Measurements from ENCODE around the gene ARID3C. TPM values are rescaled to one million over a fixed set of nuclear protein-coding genes. Genes with fewer than 3 reads are reported as not detected.

The ARID3C gene
- total and polyA plus RNA-seq, 10 of the 15 experiments (the other 5 are each of a cell fraction or from before 2014, with no cell fraction given): not detected

- SMC1A ChIA-PET (ENCODE audit: uncharacterized antibody, unreplicated experiment): interaction anchor here (0.8 to 1.7 kb wide), 7 partner anchors 9 to 26 kb away, joined by 3 to 11 read pairs (median 3); partner anchors contain the start of genes DCTN3 and SIGMAR1
- peak; percentile 83 for TF ChIP-seq PKNOX1 (IDR thresholded peaks at IDR 0.05)
- no peak for TF ChIP-seq MEF2B (IDR thresholded peaks at IDR 0.05; ENCODE audit: partially characterized antibody, poor library complexity, severe bottlenecking)
- no peak for TF ChIP-seq STAT1 (conservative IDR thresholded peaks at IDR 0.05)
- TF ChIP-seq JUNB (IDR thresholded peaks at IDR 0.05): no peak
- TF ChIP-seq RELB (IDR thresholded peaks at IDR 0.05; ENCODE audit: low read depth): peak; percentile 58; the same call in 1 of the 2 replicates
- no peak for TF ChIP-seq ZBED1 (IDR thresholded peaks at IDR 0.05; ENCODE audit: borderline replicate concordance)
- TF ChIP-seq, protein P1, sequence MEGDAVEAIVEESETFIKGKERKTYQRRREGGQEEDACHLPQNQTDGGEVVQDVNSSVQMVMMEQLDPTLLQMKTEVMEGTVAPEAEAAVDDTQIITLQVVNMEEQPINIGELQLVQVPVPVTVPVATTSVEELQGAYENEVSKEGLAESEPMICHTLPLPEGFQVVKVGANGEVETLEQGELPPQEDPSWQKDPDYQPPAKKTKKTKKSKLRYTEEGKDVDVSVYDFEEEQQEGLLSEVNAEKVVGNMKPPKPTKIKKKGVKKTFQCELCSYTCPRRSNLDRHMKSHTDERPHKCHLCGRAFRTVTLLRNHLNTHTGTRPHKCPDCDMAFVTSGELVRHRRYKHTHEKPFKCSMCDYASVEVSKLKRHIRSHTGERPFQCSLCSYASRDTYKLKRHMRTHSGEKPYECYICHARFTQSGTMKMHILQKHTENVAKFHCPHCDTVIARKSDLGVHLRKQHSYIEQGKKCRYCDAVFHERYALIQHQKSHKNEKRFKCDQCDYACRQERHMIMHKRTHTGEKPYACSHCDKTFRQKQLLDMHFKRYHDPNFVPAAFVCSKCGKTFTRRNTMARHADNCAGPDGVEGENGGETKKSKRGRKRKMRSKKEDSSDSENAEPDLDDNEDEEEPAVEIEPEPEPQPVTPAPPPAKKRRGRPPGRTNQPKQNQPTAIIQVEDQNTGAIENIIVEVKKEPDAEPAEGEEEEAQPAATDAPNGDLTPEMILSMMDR (IDR thresholded peaks at IDR 0.05 in 2 of 3, conservative IDR thresholded peaks at IDR 0.05 in 1 of 3; ENCODE audit: control insufficient read depth in 2 of 3, extremely low read depth in 1 of 3, insufficient read depth in 1 of 3, low read depth in 3 of 3, low read length in 3 of 3): peak; percentile 54 to 62 (median 56)
- TF ChIP-seq, protein P2, sequence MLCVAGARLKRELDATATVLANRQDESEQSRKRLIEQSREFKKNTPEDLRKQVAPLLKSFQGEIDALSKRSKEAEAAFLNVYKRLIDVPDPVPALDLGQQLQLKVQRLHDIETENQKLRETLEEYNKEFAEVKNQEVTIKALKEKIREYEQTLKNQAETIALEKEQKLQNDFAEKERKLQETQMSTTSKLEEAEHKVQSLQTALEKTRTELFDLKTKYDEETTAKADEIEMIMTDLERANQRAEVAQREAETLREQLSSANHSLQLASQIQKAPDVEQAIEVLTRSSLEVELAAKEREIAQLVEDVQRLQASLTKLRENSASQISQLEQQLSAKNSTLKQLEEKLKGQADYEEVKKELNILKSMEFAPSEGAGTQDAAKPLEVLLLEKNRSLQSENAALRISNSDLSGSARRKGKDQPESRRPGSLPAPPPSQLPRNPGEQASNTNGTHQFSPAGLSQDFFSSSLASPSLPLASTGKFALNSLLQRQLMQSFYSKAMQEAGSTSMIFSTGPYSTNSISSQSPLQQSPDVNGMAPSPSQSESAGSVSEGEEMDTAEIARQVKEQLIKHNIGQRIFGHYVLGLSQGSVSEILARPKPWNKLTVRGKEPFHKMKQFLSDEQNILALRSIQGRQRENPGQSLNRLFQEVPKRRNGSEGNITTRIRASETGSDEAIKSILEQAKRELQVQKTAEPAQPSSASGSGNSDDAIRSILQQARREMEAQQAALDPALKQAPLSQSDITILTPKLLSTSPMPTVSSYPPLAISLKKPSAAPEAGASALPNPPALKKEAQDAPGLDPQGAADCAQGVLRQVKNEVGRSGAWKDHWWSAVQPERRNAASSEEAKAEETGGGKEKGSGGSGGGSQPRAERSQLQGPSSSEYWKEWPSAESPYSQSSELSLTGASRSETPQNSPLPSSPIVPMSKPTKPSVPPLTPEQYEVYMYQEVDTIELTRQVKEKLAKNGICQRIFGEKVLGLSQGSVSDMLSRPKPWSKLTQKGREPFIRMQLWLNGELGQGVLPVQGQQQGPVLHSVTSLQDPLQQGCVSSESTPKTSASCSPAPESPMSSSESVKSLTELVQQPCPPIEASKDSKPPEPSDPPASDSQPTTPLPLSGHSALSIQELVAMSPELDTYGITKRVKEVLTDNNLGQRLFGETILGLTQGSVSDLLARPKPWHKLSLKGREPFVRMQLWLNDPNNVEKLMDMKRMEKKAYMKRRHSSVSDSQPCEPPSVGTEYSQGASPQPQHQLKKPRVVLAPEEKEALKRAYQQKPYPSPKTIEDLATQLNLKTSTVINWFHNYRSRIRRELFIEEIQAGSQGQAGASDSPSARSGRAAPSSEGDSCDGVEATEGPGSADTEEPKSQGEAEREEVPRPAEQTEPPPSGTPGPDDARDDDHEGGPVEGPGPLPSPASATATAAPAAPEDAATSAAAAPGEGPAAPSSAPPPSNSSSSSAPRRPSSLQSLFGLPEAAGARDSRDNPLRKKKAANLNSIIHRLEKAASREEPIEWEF (IDR thresholded peaks at IDR 0.05; ENCODE audit: insufficient replicate concordance, low read depth, low read length): peak; percentile 4
- TF ChIP-seq PML (IDR thresholded peaks at IDR 0.05; ENCODE audit: low read length): no peak
- TF ChIP-seq HDGF (IDR thresholded peaks at IDR 0.05): peak; percentile 53; the same call in 1 of the 2 replicates
- TF ChIP-seq FOXK2 (IDR thresholded peaks at IDR 0.05): peak; percentile 68
- peak; percentile 77 for TF ChIP-seq NBN (IDR thresholded peaks at IDR 0.05)
Observed at GRCh38 chr9:34646211-34647083, 17.6 kb upstream of the ARID3C start, which contains the start of gene GALT. TSS of gene GALT (plus strand) at chr9:34646675. CDS start at chr9:34646705, 30 bp downstream.

More at GRCh38 chr9:34646211-34647083, 17.6 kb upstream of the ARID3C start, which contains the start of gene GALT:
- ChIA-PET POLR2A (interaction anchor here (0.5 to 3.4 kb wide), 4 partner anchors 9 to 406 kb away, joined by 3 to 25 read pairs (median 5); partner anchors contain the start of genes DCTN3 and SIGMAR1), RAD21 (ENCODE audit: unreplicated experiment) (interaction anchor here (0.5 to 3.0 kb wide), 4 partner anchors 8 to 38 kb away, joined by 3 to 14 read pairs (median 4); partner anchors contain the start of gene SIGMAR1), CTCF (interaction anchor here (0.6 to 5.9 kb wide), 12 partner anchors 10 to 435 kb away, joined by 3 to 103 read pairs (median 4); partner anchors contain the start of genes RPP25L and SIGMAR1)
- peaks cover 2 to 13% of the 10 kb centered on the region in 2 experiments; a peak in 3 of 4 replicates for H3K36me3 ChIP-seq (ENCODE audit: control insufficient read depth in 2 of 2, insufficient read depth in 2 of 2, low read length in 1 of 2)
- H3K79me2 ChIP-seq (ENCODE audit: control insufficient read depth, insufficient read depth, low read length): peaks cover 17% of the 10 kb centered on the region
- H3K27me3 ChIP-seq (replicated peaks in 1 of 2; ENCODE audit: control insufficient read depth in 2 of 2, insufficient read depth in 2 of 2, low read length in 1 of 2): no peaks in the 10 kb centered on the region
- ATAC-seq (peak; percentile 95), FAIRE-seq (peak; percentile 93), DNase-seq (ENCODE audit: low read depth, low spot score) (no peak)
- in situ Hi-C loops (cut with MboI) (no loop called here), intact Hi-C loops (cut with micrococcal nuclease; ENCODE audit: unreplicated experiment) (no loop called here)
- peak within 1 kb of the TSS; percentile 92 for H3K9ac ChIP-seq (ENCODE audit: control insufficient read depth, insufficient read depth, low read length)
- no peaks in the 10 kb centered on the region; the same call in 1 of the 2 replicates for H4K20me1 ChIP-seq (ENCODE audit: control insufficient read depth, insufficient read depth)
- H2AFZ ChIP-seq (ENCODE audit: control insufficient read depth, low read depth, low read length): peak within 1 kb of the TSS; percentile 99
- BruUV-seq (replicated peaks): TSS peak; percentile 63
- WGBS (ENCODE audit: insufficient coverage, insufficient replicate concordance, low lambda C conversion rate, missing lambda C conversion rate): 3% methylated on average over 39 of the region's 43 CpGs
- no peaks in the 10 kb centered on the region for H3K9me3 ChIP-seq (replicated peaks; ENCODE audit: control insufficient read depth, insufficient read depth, low read length)
- H3K4me2 ChIP-seq (ENCODE audit: control insufficient read depth, insufficient read depth): peak within 1 kb of the TSS; percentile 99
- peaks cover 14% of the 10 kb centered on the region for H3K4me1 ChIP-seq (ENCODE audit: control insufficient read depth, insufficient read depth, low read length)
- H3K27ac ChIP-seq (ENCODE audit: control insufficient read depth, insufficient read depth): peak within 1 kb of the TSS; percentile 78
- H3K4me3 ChIP-seq: peak within 1 kb of the TSS; percentile 74
